Measurements from ENCODE around the gene XRCC3. TPM values are rescaled to one million over a fixed set of nuclear protein-coding genes. Genes with fewer than 3 reads are reported as not detected.

The XRCC3 gene
- total and polyA plus RNA-seq, 2 experiments from 2014 or later: 20.4 to 72.9 TPM

- TF ChIP-seq ZNF462 (CRISPR knock-in tag; IDR thresholded peaks at IDR 0.05): no peak
- TF ChIP-seq STAT1 (IDR thresholded peaks at IDR 0.05; ENCODE audit: unreplicated experiment): no peak
- no peak for TF ChIP-seq EZH2phosphoT487 (IDR thresholded peaks at IDR 0.05; ENCODE audit: unreplicated experiment)
- no peak for TF ChIP-seq ZNF331 (CRISPR knock-in tag; IDR thresholded peaks at IDR 0.05; ENCODE audit: low read depth)
- no peak; the same call in 1 of the 2 replicates for TF ChIP-seq POLR2AphosphoS5 (IDR thresholded peaks at IDR 0.05; ENCODE audit: low read depth)
- no peak for TF ChIP-seq ETS1 (IDR thresholded peaks at IDR 0.05)
Measured at GRCh38 chr14:103697603-103698379, 17.5 kb downstream of the XRCC3 start (continued).

GRCh38 chr14:103697206-103697602, 18.0 kb downstream of the XRCC3 start:
- H3K4me1 Mint-ChIP-seq: peaks cover 21% of the 10 kb centered on the region
- H3K27me3 Mint-ChIP-seq (ENCODE audit: insufficient read depth, low read depth, poor library complexity): peaks cover 32% of the 10 kb centered on the region
- Histone ChIP-seq H3K36me3 (ENCODE audit: insufficient read depth) (no peaks in the 10 kb centered on the region; the same call in none of the 2 replicates), H3F3A (replicated peaks; ENCODE audit: low read depth) (peaks cover 11% of the 10 kb centered on the region; the same call in 1 of the 2 replicates), H4K20me1 (replicated peaks; ENCODE audit: insufficient read depth) (peaks cover 19% of the 10 kb centered on the region), H2AFZ (no peak overlapping the region), H3K4me1 (ENCODE audit: insufficient read depth) (peaks cover 6% of the 10 kb centered on the region; the same call in 1 of the 2 replicates), H3K79me2 (replicated peaks; ENCODE audit: insufficient read depth) (0 out of 2 replicates have a peak, but pooled peaks cover 5% of the 10 kb centered on the region), H3K4me2 (no peak overlapping the region), H3K9me2 (ENCODE audit: insufficient read depth) (no peaks in the 10 kb centered on the region), H3K4me3 (no peak overlapping the region), H3K27ac (ENCODE audit: low read depth) (no peak overlapping the region; the same call in 1 of the 2 replicates), H3K27me3 (ENCODE audit: insufficient read depth) (no peaks in the 10 kb centered on the region)
- H3K9me3 Mint-ChIP-seq: no peaks in the 10 kb centered on the region; the same call in 2 of the 3 replicates
- no peak overlapping the region for H3K4me3 Mint-ChIP-seq
- no peak for ATAC-seq
- no peak overlapping the region for H3K27ac Mint-ChIP-seq
- H3K36me3 Mint-ChIP-seq (ENCODE audit: low read depth): peaks cover 39% of the 10 kb centered on the region
- no peak for DNase-seq (ENCODE audit: low spot score)
- TF ChIP-seq JUNB (IDR thresholded peaks at IDR 0.05; ENCODE audit: unreplicated experiment) (no peak), ZNF462 (CRISPR knock-in tag; IDR thresholded peaks at IDR 0.05) (no peak), ZNF114 (CRISPR knock-in tag; IDR thresholded peaks at IDR 0.05) (no peak)

Measured in GM23338 (cell line).